Activated CD4-positive, alpha-beta T cell treated with anti-CD3 and anti-CD28 coated beads for 24 hours (primary cell): ENCODE measurements around the gene PET100.

Experiments used
- DNase-seq, 2 donors: peaks; one replicate each; pipeline ENCODE4 v3.0.0-alpha.2; 2020; ENCODE audit warnings: low read depth in 2 of 2

The PET100 gene

DNA sequence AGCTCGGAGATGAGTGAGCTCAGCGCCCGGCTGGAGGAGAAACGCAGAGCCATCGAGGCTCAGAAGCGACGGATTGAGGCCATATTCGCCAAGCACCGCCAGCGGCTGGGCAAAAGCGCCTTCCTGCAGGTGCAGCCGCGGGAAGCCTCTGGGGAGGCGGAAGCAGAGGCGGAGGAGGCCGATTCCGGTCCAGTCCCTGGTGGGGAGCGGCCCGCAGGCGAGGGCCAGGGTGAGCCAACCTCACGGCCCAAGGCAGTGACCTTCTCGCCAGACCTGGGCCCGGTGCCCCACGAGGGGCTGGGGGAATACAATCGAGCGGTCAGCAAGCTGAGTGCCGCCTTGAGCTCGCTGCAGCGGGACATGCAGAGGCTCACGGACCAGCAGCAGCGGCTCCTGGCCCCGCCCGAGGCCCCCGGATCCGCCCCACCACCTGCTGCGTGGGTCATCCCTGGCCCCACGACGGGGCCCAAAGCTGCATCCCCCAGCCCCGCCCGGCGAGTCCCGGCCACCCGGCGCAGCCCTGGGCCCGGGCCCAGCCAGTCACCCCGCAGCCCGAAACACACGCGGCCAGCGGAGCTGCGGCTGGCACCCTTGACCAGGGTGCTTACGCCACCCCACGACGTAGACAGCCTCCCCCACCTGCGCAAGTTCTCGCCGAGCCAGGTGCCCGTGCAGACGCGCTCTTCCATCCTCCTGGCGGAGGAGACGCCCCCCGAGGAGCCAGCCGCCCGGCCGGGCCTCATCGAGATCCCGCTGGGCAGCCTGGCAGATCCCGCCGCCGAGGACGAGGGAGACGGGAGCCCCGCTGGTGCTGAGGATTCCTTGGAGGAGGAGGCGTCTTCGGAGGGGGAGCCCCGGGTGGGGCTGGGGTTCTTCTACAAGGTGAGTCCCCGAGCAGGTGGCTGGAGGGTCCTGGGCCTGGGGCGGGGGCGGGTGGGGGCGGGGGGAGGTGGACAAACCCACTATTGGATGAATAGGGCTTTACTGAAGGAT, 17.0 kb upstream of the PET100 start:
- DNase-seq, result no peak

- DNase-seq, result no peak
Measured at GRCh38 chr19:7614859-7615741, 14.5 kb upstream of the PET100 start.

DNA sequence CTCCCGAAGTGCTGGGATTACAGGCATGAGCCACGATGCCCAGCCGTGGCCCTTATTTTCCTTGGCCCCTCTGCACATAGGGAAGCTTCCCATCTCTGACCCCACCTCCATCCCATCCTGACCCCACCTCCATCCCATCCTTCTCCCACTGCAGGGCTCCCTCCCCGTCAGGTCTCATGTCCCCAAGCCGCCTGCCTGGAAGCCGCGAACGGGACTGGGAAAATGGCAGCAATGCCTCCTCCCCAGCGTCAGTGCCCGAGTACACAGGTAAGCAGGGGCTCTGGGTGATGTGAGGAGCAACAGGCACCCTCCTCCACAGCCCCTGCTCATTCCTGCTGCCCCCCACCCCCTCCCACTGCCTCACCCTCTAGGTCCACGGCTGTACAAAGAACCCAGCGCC, 12.4 kb upstream of the PET100 start:
- no peak for DNase-seq

DNA sequence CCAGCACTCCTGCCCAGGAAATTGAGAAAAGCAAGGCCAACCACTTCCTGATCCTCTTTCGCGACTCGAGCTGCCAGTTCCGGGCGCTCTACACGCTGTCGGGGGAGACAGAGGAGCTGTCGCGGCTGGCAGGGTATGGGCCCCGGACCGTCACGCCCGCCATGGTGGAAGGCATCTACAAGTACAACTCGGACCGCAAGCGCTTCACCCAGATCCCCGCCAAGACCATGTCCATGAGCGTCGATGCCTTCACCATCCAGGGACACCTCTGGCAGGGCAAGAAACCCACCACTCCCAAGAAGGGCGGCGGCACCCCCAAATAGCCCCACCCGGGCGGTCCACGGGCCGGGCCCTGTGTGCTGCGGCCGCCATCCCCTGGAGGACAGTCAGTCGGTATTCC, 11.9 kb upstream of the PET100 start:
- DNase-seq, result no peak

GRCh38 chr19:7618348-7618747, 11.2 kb upstream of the PET100 start:
- DNase-seq, result no peak

GRCh38 chr19:7618771-7619510, 10.7 kb upstream of the PET100 start:
- no peak for DNase-seq

DNA sequence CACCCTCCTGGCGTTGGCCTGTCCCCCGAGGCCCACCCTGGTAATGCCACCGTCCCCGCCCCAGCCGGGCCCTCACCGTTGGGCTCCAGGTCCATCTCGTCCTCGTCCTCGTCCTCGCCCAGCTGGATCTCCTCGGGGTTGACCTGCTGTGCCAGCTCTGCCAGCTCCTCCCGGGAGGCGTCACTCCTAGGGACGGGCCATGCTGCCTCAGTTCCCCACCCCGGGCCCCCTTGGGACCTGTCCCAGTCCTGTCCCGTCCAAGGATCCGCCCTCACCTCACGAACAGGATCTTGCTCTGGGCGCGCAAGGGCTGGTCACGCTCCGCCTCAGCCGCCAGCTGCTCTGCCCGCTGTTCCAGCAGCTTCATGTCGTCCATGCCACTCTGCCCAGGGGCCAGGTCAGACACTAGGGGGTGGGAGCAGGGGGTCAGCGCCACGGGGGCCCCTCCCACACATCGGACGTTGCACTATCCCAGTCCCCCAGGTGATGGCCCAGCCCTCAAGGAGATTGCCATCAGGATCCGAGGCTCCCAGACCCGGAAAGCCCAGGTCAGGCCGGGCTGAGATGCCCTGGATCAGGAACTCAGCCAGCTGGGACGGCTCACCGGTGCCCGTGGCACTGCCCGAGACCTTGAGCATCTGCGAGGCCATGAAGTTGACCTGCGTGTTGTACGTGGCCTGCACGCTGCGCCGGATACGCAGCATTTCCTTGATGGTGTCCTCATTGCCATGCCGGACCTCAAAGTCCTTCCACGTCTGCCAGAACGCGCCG, 9.7 kb upstream of the PET100 start:
- DNase-seq, result no peak

GRCh38 chr19:7620442-7621412, 8.9 kb upstream of the PET100 start:
- no peak for DNase-seq

DNA sequence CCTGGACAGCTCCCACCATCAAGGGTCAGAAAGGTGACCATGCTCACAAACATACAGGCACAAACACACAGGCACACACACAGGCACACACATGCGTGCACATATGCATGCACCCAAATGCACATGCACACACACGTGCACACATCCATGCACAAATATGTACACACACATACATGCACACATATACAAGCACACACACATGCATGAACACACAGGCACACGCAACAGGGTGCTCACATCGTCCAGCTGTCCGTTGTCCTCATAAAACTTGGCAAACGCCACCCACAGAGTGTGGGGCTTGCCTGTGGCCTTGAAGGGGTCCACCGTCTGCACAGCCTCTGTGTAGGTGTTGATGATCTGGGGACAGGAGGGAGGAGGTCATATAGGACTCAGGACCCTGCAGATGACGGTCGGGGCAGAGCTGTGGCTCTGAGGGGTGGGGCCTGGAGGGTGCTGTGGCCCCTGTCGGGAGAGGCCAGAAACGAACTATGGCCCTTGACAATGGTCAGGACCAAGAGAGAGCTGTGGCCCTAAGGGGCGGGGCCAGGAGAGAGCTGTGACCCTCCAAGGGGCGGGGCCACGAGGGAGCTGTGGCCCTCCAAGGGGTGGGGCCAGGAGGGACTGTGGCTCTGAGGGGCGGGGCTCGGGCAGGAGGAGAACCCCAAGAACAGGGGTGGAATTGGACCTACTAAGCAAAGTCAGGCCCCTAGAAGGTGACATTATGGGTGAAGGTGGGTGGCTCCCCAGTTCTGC, 6.5 kb upstream of the PET100 start:
- no peak for DNase-seq

GRCh38 chr19:7623725-7624603, 5.6 kb upstream of the PET100 start:
- DNase-seq, result no peak

DNA sequence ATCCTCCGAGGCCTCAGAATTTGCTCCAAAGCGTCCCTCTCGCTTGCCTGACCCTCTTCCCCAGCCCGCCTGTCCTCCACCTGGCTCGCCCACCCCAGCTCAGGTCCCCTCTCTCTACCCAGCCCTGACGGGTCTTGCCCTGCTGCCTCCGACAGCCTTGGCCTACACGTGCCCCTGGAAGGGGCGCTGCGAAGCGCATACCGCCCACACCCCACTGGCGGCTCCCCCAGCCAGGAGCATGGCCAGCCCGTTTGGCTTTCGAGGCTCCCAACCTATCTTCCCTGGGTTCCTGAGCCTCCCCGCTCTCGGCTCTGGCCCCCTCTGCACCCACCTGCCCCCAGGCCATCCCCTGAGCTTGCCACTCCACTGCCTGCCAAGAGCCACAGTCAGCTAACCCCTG, 4.8 kb upstream of the PET100 start:
- no peak for DNase-seq

- DNase-seq, result no peak
Measured at GRCh38 chr19:7625763-7626372, 3.7 kb upstream of the PET100 start.

GRCh38 chr19:7627166-7627565, 2.4 kb upstream of the PET100 start:
- no peak for DNase-seq

DNA sequence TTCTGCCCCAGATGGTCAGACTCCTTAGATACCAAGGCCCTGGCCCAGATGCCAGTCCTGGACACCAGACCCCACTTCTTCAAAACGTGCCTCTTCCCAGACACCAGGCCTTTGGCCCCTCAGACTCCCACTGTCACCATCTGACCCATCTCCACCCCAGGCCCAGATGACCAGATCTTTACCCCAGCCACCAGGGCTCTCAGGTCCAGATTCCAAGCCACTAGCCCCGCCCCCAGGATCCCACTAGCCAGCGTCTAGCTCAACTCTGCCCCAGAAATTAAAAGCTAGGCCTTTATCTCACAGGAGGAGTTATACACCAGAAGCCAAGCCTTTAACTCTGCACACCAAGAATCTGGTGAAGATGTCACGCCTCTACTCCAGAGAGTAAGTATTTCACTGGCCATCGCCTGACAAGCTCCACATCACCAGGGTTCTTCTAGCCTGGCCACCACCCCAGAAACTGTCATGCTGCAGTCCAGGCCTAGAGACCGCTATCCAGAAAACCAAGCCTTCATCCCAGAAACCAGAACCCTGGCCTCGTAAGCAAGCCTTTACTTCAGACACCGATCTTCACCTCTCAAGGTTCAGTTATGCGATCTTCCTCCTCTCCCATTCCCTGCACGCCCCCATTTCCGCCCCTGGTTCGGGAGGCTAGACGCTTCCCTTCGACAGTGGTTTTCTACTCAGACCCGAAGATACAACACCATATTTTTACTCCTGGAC, 843 bp upstream of the PET100 start:
- no peak for DNase-seq

DNA sequence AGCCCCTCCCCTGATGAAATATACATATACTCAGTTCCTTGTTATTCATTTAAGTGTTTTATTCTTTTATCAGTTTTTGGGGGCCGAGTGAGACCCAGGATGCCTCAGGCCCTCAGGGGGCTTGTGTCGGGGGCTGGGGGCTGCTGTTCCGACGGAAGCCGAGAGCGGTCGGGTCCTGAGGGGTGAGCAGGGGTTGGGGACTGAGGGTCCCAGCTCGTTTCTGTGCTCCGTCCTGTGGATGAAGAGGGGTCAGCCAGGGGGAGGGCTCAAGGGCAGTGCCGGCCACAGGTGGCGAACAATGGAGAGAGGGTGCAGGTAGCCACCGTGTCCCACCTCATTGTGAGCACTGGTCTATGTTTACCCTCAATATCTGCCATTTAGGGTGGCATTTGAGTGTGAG, 2.0 kb downstream of the PET100 start:
- no peak for DNase-seq

- no peak for DNase-seq
Measured at GRCh38 chr19:7632340-7633203, 3.0 kb downstream of the PET100 start.
